A673 (cell line): Measurements from ENCODE around the gene OR8B3. TPM values are rescaled to one million over a fixed set of nuclear protein-coding genes. Genes with fewer than 3 reads are reported as not detected.
"Not testable (repeated sequence)": the region's sequence is repeated elsewhere in the genome, so short reads cannot be mapped to it uniquely, and the experiment has no call there.

Source experiments
- BruUV-seq: library from RNA; stranded (reverse); fragments of 400-500 nt; replicated peaks from 2 replicates; lab custom pipeline; 2021; lab: Mats Ljungman, UMichigan
- CTCF ChIA-PET: fragments of 300-600 bp; sonication (Branson Sonifier 250); formaldehyde crosslinking; loops from one replicate; lab custom pipeline; 2022; ENCODE audit warnings: antibody characterized with exemption; lab: Charles Lee
- POLR2A ChIA-PET: fragments of 300-600 bp; sonication (Branson Sonifier 250); formaldehyde crosslinking; loops from one replicate; lab custom pipeline; 2022; ENCODE audit warnings: antibody characterized with exemption; ENCODE audit not compliant: low non-redundant PET; lab: Charles Lee
- DNase-seq: peaks from one replicate; pipeline ENCODE4 v3.0.0-alpha.2; 2015; ENCODE audit warnings: low spot score
- H3K27ac ChIP-seq: fragments of 200-600 bp; sonication (generic); 2 replicates; pipeline ENCODE4 v1.5.1; 2016; ENCODE audit warnings: mixed run types, low read depth, mild to moderate bottlenecking, mixed read lengths, antibody characterized with exemption, low read length; ENCODE audit not compliant: poor library complexity, severe bottlenecking
- H3K27me3 ChIP-seq: fragments of 200-600 bp; sonication (generic); replicated peaks from 2 replicates; pipeline ENCODE4 v1.6.1; 2017; ENCODE audit warnings: mixed run types, low read depth, mild to moderate bottlenecking, mixed read lengths, antibody characterized with exemption, low read length; ENCODE audit not compliant: insufficient read depth, poor library complexity
- H3K36me3 ChIP-seq: fragments of 200-600 bp; sonication (generic); 2 replicates; pipeline ENCODE4 v1.6.1; 2016; ENCODE audit warnings: mixed run types, mild to moderate bottlenecking, mixed read lengths, antibody characterized with exemption, low read length; ENCODE audit not compliant: insufficient read depth, poor library complexity, severe bottlenecking
- H3K4me1 ChIP-seq: fragments of 200-600 bp; sonication (generic); 2 replicates; pipeline ENCODE4 v1.6.1; 2017; ENCODE audit warnings: mixed run types, mild to moderate bottlenecking, mixed read lengths, antibody characterized with exemption, low read length; ENCODE audit not compliant: insufficient read depth, poor library complexity, severe bottlenecking
- H3K4me3 ChIP-seq: fragments of 200-600 bp; sonication (generic); 2 replicates; pipeline ENCODE4 v1.5.1; 2016; ENCODE audit warnings: low read depth, mixed run types, mild to moderate bottlenecking, mixed read lengths, low read length; ENCODE audit not compliant: poor library complexity, severe bottlenecking
- H3K9me3 ChIP-seq: fragments of 200-600 bp; sonication (generic); 2 replicates; pipeline ENCODE4 v1.6.1; 2016; ENCODE audit warnings: mixed run types, low read depth, mild to moderate bottlenecking, mixed read lengths, antibody characterized with exemption, low read length; ENCODE audit not compliant: poor library complexity, severe bottlenecking
- CTCF ChIP-seq: fragments of 300-800, 200-600 bp; sonication (generic); conservative IDR thresholded peaks from 2 replicates; pipeline ENCODE4 v1.5.1; 2017; ENCODE audit warnings: low read depth, mild to moderate bottlenecking, antibody characterized with exemption, low read length, moderate library complexity, mixed read lengths
- EZH2 ChIP-seq: fragments of 200-600 bp; sonication (generic); IDR thresholded peaks from 2 replicates; pipeline ENCODE4 v1.6.1; 2017; ENCODE audit warnings: borderline replicate concordance, low read depth, mild to moderate bottlenecking, mixed read lengths, antibody characterized with exemption, low read length; ENCODE audit not compliant: poor library complexity, severe bottlenecking
- intact Hi-C: fragments of 100-400 bp; cut with micrococcal nuclease; formaldehyde crosslinking; loops from one replicate; pipeline ENCODE4 v1.10.0; 2022; ENCODE audit not compliant: unreplicated experiment
- total RNA-seq: library from RNA; stranded (reverse); gene quantifications from 2 replicates; pipeline ENCODE4 v1.2.3, GENCODE V29; 2021

OR8B3 gene
- total RNA-seq, 1 experiment from 2014 or later: not detected

- Histone ChIP-seq H3K4me1 (no peaks in the 10 kb centered on the region), H3K27ac (no peak overlapping the region), H3K27me3 (no peaks in the 10 kb centered on the region), H3K9me3 (no peaks in the 10 kb centered on the region), H3K4me3 (no peak overlapping the region), H3K36me3 (no peaks in the 10 kb centered on the region)
- DNase-seq: peak; percentile 60
- intact Hi-C loops: loop anchor here (1.0 to 10.0 kb wide), 3 partner anchors 171 to 422 kb away; partner anchors contain the start of gene ESAM
- ChIA-PET CTCF (no interaction called here), POLR2A (interaction anchor here (0.9 kb wide), 1 partner anchor 207 kb away, joined by 9 read pairs; no protein-coding TSS in a partner anchor)
- peak; percentile 91 for TF ChIP-seq CTCF
- TF ChIP-seq EZH2: no peak
- no TSS peak for BruUV-seq
These were observed 16.6 kb upstream of the OR8B3 start for GRCh38 chr11:124415356-124415923.

GRCh38 chr11:124409906-124410305, 11.1 kb upstream of the OR8B3 start:
- Histone ChIP-seq H3K9me3 (no peaks in the 10 kb centered on the region), H3K27me3 (no peaks in the 10 kb centered on the region), H3K4me3 (no peak overlapping the region), H3K27ac (no peak overlapping the region), H3K4me1 (peaks cover 20% of the 10 kb centered on the region), H3K36me3 (no peaks in the 10 kb centered on the region)
- intact Hi-C loops: loop anchor here (5.0 to 10.0 kb wide), 3 partner anchors 338 to 455 kb away; partner anchors contain the start of genes ESAM and ROBO3
- no TSS peak for BruUV-seq
- ChIA-PET POLR2A (no interaction called here), CTCF (no interaction called here)
- DNase-seq: no peak
- TF ChIP-seq EZH2 (no peak), CTCF (no peak)

GRCh38 chr11:124405581-124405980, 6.8 kb upstream of the OR8B3 start:
- H3K9me3 ChIP-seq: no peaks in the 10 kb centered on the region
- POLR2A ChIA-PET: no interaction called here
- peaks cover 21% of the 10 kb centered on the region for H3K4me1 ChIP-seq
- H3K27me3 ChIP-seq: no peaks in the 10 kb centered on the region
- H3K36me3 ChIP-seq: no peaks in the 10 kb centered on the region
- DNase-seq: peak; percentile 30
- CTCF ChIA-PET: no interaction called here
- peak overlapping the region; percentile 60 for H3K27ac ChIP-seq
- TF ChIP-seq CTCF: no peak
- no peak for TF ChIP-seq EZH2
- intact Hi-C loops: loop anchor here (5.0 to 10.0 kb wide), 2 partner anchors 333 to 459 kb away; partner anchors contain the start of gene ROBO3
- no TSS peak for BruUV-seq
- H3K4me3 ChIP-seq: no peak overlapping the region

GRCh38 chr11:124403186-124403585, 4.4 kb upstream of the OR8B3 start:
- CTCF ChIA-PET, H3K27me3 ChIP-seq, H3K27ac ChIP-seq, POLR2A ChIA-PET, DNase-seq, H3K4me3 ChIP-seq, H3K9me3 ChIP-seq, H3K36me3 ChIP-seq, BruUV-seq: not testable (repeated sequence)
- intact Hi-C loops: loop anchor here (10.0 kb wide), 1 partner anchor 462 kb away; the partner anchor contains the start of gene ROBO3
- peaks cover 21% of the 10 kb centered on the region for H3K4me1 ChIP-seq
